ENCODE results near the gene LY9. TPM values are rescaled to one million over a fixed set of nuclear protein-coding genes. Genes with fewer than 3 reads are reported as not detected.

The LY9 gene
- polyA plus RNA-seq, 1 experiment: not detected

DNA sequence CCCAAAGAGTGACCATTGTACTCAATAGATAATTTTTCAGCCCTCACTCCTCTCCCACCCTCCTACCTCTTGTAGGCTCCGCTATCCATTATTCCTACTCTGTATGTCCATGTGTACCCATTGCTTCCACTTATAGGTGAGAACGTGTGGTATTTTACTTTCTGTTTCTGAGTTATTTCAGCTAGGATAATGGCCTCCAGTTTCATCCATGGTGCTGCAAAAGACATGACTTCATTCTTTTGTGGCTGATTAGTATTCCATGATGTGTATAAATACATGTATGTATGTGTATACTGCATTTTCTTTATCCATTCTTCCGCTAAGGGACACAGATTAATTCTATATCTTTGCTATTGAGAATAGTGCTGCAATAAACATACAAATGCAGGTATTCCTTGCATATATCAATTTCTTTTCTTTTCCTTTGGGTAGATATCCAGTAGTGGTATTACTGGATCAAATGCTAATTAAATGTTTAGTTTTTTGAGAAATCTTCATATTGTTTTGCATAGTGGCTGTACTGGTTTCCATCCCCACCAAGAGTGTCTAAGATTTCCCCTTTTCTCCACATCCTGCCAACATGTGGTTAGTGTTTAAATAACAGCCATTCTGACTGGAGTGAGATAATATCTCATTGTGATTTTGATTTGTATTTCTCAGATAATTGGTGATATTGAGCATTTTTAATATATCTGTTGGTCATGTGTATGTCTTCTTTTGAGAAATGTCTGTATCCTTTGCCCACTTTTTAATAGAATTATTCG is 4.9 kb downstream of the LY9 start:
- Histone ChIP-seq H3K36me3 (ENCODE audit: control insufficient read depth, insufficient read depth, low read length) (no peaks in the 10 kb centered on the region), H3K27me3 (ENCODE audit: control insufficient read depth, insufficient read depth, low read length) (no peaks in the 10 kb centered on the region), H3K4me3 (ENCODE audit: low read depth, low read length) (no peak overlapping the region)
- ChIA-PET CTCF (no interaction called here), POLR2A (no interaction called here)
- DNase-seq (ENCODE audit: low read depth): no peak
- TF ChIP-seq, protein P1, sequence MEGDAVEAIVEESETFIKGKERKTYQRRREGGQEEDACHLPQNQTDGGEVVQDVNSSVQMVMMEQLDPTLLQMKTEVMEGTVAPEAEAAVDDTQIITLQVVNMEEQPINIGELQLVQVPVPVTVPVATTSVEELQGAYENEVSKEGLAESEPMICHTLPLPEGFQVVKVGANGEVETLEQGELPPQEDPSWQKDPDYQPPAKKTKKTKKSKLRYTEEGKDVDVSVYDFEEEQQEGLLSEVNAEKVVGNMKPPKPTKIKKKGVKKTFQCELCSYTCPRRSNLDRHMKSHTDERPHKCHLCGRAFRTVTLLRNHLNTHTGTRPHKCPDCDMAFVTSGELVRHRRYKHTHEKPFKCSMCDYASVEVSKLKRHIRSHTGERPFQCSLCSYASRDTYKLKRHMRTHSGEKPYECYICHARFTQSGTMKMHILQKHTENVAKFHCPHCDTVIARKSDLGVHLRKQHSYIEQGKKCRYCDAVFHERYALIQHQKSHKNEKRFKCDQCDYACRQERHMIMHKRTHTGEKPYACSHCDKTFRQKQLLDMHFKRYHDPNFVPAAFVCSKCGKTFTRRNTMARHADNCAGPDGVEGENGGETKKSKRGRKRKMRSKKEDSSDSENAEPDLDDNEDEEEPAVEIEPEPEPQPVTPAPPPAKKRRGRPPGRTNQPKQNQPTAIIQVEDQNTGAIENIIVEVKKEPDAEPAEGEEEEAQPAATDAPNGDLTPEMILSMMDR (IDR thresholded peaks at IDR 0.05; ENCODE audit: insufficient read depth, low read depth, low read length): no peak

DNA sequence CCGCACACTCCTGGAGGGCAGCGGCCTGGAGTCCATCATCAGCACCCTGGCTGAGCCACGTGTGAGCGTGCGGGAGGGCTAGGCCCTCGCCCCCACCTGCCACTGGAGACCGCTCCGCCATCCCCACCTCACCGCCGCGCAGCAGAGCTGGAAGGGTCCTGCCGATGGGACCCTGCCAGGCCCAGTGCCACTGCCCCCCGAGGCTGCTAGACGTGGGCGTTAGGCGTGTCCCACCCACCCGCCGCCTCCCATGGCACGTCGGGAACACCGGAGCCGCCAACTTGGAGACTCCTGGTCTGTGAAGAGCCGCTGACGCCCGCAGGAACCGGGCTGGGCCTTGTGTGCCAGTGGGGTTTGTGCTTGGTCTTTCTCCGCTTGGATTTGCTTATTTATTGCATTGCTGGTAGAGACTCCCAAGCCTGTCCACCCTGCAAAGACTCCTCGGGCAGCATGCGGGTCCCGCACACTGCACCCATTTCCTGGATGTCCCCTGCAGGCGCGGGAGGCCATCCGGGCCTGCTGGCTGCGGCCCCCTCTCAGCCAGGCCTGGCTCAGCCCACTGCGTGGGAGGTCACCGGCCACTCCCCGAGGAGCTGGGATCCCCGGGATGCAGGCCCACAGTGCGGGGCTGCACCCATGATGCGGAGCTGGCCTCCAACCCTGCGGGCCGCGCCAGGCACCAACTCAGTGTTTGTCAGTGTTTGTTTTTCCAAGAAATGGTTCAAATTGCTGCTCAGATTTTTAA is 6.0 kb downstream of the LY9 start:
- no peak for DNase-seq (ENCODE audit: low read depth)
- no peaks in the 10 kb centered on the region for H3K36me3 ChIP-seq (ENCODE audit: control insufficient read depth, insufficient read depth, low read length)
- no peaks in the 10 kb centered on the region for H3K27me3 ChIP-seq (ENCODE audit: control insufficient read depth, insufficient read depth, low read length)
- POLR2A ChIA-PET: no interaction called here
- no peak overlapping the region for H3K4me3 ChIP-seq (ENCODE audit: low read depth, low read length)
- CTCF ChIA-PET: no interaction called here
- TF ChIP-seq, protein P1 (IDR thresholded peaks at IDR 0.05; ENCODE audit: insufficient read depth, low read depth, low read length): no peak

DNA sequence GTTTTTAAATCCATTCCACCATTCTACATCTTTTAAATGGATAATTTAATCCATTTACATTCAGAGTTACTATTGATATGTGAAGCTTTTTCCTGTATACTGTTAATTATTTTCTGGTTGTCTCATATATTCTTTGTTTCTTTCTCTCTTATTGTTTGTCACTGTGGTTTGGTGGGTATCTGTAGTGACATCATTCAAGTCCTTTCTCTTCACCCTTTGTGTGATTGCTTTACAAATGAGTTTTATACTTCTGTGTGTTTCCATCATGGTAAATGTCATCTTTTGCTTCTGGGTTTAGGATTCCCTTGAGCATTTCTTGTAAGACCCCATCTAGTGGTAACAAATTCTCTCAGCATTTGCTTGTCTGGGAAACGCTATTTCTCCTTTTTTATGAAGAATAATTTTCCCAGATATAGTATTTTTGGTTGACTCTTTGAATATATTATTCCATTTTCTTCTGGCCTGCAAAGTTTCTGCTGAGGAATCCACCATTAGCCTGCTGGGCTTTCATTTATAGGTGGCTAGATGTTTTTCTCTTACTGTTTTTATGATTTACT is 10.2 kb downstream of the LY9 start:
- Histone ChIP-seq H3K4me3 (ENCODE audit: low read depth, low read length) (no peak overlapping the region), H3K27me3 (ENCODE audit: control insufficient read depth, insufficient read depth, low read length) (no peaks in the 10 kb centered on the region), H3K36me3 (ENCODE audit: control insufficient read depth, insufficient read depth, low read length) (no peaks in the 10 kb centered on the region)
- DNase-seq (ENCODE audit: low read depth): no peak
- ChIA-PET POLR2A (no interaction called here), CTCF (no interaction called here)
- TF ChIP-seq, protein P1 (IDR thresholded peaks at IDR 0.05; ENCODE audit: insufficient read depth, low read depth, low read length): no peak

DNA sequence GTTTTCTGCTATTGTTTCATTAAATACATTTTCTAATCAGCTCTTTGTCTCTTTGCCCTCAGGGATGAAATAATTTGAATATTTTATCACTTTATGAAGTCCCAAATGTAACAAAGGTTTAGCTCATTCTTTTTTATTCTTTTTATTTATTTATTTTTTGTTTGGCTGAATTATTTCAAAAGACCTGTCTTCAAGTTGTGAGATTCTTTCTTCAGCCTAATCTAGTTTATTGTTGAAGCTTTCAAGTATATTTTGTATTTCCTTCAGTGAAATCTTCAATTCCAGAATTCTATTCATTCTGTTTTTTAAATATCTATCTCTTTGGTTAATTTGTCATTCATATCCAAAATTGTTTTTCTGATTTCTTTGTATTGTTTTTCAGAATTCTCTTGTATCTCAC is 10.8 kb downstream of the LY9 start:
- Histone ChIP-seq H3K27me3 (ENCODE audit: control insufficient read depth, insufficient read depth, low read length) (no peaks in the 10 kb centered on the region), H3K4me3 (ENCODE audit: low read depth, low read length) (no peak overlapping the region), H3K36me3 (ENCODE audit: control insufficient read depth, insufficient read depth, low read length) (no peaks in the 10 kb centered on the region)
- TF ChIP-seq, protein P1 (IDR thresholded peaks at IDR 0.05; ENCODE audit: insufficient read depth, low read depth, low read length): no peak
- no peak for DNase-seq (ENCODE audit: low read depth)
- CTCF ChIA-PET: no interaction called here
- POLR2A ChIA-PET: no interaction called here

DNA sequence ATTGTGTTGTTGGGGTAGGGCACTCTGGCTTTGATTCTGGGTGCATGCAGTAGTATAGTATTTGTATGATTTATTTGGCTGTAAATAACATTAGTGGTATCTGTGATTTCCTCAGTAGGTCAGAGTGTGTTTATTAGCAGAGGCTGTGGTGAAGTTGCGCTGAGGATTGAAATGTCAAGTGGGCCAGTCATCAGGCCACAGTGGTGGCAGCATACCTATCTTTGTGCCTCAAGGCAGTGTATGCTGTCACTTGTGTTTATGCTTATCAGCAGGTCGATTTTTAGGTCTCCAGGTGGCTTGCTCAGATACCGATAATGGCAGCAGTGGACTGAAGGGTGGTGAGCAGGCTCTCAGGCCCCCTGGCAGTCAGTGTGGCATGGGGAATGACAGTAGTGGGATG is 11.3 kb downstream of the LY9 start:
- ChIA-PET CTCF (no interaction called here), POLR2A (no interaction called here)
- Histone ChIP-seq H3K27me3 (ENCODE audit: control insufficient read depth, insufficient read depth, low read length) (no peaks in the 10 kb centered on the region), H3K36me3 (ENCODE audit: control insufficient read depth, insufficient read depth, low read length) (no peaks in the 10 kb centered on the region), H3K4me3 (ENCODE audit: low read depth, low read length) (no peak overlapping the region)
- TF ChIP-seq, protein P1 (IDR thresholded peaks at IDR 0.05; ENCODE audit: insufficient read depth, low read depth, low read length): no peak
- no peak for DNase-seq (ENCODE audit: low read depth)

Measured in BJ (cell line).